HG02840 (cell line): Measurements from ENCODE around the gene HMGCL.

ENCODE experiments used
- ATAC-seq: cut with Tn5 transposase; IDR thresholded peaks from one replicate; pipeline ENCODE4 v1.9.1; 2021; ENCODE audit warnings: mild to moderate bottlenecking, moderate library complexity, moderate number of reproducible peaks; ENCODE audit not compliant: unreplicated experiment, low FRiP score

HMGCL gene

DNA sequence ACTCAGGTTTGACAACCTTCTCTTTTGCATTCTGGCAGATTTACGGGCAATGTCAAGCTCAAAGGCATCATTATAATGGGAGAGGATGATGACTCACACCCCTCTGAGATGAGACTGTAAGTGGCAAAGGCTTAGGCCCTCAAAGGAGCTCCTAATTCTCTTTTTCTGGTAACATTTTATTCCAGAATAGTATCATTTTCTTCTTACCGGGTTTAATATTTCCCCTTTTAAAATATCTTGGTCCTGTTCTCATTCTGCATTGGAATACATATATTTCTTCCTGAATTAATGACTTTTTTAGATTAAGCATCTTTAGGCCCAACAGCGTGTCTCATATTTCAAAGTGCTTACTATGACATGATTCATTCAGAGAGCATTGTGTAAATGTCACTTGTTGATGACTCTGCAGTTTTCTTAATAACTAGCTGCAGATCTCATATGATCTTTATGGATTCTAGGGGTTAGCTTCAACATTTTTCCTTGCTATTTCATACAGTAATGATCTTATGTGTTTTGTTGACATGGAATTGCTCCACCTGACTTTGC lies 45.3 kb downstream of the HMGCL start:
- ATAC-seq: no peak

DNA sequence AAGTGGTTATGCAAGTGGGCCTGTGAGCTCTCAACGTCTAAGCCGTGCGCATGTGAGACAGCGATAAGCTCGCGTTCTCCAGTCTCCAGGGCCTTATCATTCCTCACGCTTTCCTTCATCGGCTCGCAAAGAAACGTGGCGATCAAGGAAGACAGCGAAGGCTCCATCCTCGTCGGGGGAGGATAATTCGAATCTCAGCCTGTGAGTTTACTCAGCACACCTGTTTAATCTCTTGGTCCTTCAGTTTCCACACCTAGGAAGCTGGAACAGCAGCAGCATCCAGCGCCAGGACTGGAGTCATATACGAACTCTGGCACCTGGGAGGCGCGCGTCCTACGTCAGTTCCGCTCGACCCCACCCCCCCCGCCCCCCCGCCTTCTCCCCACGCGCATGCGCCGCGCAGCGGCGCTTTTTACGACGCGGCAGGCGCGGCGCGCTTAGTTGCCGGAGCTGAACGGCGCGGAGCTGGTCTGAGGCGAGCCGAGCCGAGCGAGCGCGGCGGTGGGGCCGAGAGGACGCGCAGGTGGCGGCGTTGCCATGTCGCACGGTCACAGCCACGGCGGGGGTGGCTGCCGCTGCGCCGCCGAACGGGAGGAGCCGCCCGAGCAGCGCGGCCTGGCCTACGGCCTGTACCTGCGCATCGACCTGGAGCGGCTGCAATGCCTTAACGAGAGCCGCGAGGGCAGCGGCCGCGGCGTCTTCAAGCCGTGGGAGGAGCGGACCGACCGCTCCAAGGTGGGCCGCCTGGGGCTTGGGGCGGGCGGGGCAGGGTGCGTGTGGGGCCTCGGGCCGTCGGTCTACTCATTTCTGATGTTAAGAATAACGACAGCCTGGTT lies 47.0 kb downstream of the HMGCL start, which contains the start of gene PITHD1:
TSS of gene PITHD1 (plus strand) at position 440 of the 836 bp plus-strand sequence. CDS start at position 538, 98 bp downstream.
- peak; percentile 65 for ATAC-seq

DNA sequence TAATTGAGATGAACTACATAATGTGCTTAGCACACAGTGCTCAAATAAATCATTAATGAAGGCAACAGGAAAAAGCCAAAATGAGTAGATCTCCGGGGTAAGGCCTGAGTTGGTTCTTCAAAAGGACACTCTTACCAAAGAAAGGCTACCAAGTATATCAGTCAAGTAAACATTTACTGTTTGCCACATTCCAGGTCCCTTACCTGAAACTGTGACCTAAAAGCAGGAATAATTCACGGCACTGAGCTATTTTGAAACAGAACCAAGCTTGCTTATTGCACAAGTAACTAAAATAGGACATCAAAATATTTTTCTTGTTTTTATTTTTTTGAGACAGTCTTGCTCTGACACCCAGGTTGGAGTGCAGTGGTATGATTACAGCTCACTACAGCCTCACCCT lies 49.0 kb downstream of the HMGCL start:
- ATAC-seq: no peak

DNA sequence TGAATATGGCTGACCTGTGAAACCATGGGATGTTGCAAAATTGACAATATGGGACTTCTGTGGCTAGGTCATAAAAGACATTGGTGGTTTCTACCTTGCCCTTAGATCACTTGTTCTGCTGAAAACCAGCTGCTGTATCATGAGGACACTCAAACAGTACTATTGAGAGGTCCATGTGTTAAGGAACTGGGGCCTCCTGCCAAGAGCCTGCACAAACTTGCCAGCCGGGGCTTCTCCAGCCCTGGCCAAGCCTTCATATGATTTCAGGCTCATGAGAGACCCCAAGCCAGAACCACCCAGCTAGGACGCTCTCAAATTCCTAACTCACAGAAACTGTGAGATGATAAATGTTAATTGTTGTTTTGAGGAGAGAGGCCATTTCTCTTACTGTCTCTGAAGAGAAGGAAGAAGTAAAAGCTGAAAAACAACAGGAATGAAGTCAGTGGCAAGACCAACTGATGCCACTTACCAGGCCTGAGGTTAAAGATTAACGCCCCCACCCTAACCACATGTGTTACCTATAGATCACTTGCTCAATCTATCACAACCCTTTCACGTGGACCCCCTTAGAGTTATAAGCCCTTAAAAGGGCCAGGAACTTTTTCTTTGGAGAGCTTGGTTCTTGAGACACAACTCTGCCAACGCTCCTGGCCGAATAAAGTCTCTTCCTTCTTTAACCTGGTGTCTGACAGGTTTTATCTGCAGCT lies 50.9 kb downstream of the HMGCL start:
- no peak for ATAC-seq

DNA sequence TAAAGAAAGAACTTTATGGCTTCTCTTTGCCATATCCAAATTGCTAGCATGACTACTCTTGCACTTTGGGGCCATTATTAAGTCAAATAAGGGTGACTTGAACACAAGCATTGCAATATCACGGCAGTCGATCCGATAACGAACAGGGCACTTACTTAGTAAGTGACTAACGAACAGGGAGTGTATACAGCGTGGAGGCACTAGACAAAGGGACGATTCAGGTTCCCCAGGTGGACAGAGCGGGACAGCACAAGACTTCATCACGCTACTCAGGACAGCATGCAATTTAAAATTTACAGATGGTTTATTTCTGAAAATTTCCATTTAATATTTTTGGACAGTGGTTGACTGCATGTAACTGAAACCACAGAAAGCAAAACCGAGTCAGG lies 52.4 kb downstream of the HMGCL start:
- no peak for ATAC-seq

DNA sequence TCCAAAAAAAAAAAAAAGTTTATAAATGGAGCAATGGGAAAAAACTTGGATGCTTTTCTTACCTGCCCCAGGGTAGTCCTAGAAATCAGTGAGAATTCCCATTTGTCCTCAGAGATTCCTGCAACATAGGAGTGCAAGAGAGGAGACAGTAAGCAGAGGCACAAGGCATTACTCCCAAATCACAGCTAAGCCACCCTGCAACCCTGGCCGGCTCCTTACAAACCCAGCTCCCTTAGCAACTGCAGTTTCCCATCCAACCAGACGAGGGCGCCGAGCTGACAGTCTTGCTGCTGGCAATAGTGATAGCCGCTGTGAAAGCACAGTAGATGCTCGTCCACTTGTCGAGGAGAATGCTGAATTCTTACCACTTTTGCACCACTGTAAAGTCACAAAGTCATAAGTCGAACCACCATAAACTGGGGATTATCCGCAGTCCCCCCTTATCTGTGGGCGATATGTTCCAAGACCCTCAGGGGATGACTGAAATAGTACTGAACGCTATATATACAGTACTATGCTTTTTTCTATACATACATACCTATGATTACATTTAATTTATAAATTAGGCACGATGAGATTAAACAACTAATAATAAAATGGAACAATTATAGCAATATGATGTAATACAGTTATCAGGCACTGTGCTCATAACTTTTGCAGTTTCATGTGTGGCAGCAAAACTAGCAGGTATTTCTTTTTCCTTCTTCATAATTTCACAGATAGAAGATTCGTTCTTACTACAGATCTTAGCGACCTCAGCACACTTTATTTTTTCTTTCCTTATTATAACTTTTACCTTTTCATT lies 53.0 kb downstream of the HMGCL start:
- no peak for ATAC-seq

DNA sequence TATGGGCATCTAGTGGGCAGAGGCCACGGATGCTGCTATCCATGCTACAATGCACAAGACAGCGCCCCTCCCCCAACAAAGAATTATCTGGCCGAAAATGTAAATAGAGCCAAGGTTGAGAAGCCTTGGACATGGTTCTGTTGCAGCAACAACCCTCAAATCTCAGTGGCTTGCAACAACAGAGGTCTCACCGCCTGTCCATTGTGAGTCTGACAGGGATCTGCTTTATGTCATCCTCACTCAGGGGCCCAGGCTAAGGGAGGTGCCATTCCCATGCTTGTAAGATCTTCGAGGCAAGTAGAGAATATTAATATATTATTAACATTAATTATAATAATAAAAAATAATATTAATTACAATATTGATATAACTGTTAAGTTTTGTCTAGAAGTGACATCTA lies 56.5 kb downstream of the HMGCL start:
- no peak for ATAC-seq

DNA sequence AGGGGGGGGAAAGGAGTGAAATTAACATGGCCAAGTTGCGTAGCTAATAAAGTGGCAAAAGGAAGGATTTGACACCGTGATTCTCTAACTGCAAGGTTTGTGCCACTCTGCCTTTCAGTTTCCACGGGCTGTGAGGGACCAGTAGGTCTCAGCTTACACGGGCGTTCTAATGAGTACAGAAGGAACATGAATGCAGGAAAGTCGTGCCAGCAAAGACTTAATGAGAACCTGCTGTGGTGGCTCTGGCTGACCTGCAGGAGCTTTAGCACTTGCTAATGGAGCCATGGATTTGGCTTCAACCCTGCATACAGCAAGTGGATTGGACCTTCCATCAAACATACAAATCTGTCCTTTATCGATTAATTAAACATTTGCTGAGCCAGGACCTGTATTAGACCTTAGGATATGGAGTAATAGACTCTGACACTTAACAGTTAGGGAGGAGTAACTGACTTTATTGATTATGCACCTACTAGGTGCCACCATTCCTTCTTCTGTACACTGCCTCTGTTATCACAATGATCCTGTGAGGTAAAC lies 62.1 kb downstream of the HMGCL start:
- ATAC-seq: no peak

DNA sequence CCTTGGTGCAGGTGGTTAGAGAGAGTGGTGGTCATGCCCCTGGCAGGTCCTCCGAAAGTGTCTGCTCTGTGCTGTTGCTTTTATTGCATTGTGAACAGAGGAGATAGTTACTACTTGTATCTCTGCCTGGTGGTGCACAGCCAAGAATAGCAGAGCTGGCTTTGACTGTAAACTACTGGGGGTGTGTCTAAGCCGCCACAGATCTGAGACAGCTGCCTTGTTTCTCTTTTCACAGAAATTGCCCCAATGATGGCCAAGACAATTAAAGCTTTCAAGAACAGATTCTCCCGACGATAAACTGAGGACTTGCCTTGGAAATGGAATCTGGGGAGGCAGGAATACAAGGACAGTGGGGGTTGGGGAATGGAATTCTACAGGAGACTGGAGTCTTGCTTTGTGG lies 66.0 kb downstream of the HMGCL start:
- no peak for ATAC-seq

DNA sequence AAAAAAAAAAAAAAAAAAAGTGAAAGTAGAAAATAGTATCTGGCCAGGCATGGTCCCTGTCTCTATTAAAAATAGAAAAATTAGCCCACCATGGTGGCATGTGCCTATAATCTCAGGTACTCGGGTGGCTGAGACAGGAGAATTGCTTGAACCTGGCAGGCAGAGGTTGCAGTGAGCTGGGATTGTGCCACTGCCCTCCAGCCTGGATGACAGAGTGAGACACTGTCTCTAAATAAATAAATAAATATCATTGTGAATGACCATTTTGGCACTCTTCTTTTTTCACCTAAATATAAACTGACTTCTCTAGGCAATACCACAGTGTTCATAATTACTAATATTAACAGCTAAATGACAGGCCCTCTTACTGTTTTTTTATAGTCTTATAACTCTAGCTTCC lies 67.4 kb downstream of the HMGCL start:
- ATAC-seq: no peak

DNA sequence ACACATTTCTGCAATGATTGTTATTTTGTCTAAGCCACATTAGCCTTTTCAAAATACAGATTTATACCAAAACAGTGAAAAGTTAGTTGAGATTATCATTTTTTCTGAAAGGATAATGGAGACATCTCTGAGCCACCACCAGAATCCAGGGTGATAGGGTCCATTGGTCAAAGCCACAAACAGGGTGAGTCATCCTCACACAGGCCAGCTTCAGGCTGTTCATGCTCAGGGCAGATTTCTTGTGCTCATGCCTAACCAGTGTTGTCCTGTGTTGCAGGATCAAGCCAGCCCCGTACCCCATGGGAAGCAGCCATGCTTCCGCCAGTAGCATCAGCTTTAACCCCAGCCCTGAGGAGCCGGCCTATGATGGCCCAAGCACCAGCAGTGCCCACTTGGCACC lies 68.6 kb downstream of the HMGCL start:
- ATAC-seq: no peak

DNA sequence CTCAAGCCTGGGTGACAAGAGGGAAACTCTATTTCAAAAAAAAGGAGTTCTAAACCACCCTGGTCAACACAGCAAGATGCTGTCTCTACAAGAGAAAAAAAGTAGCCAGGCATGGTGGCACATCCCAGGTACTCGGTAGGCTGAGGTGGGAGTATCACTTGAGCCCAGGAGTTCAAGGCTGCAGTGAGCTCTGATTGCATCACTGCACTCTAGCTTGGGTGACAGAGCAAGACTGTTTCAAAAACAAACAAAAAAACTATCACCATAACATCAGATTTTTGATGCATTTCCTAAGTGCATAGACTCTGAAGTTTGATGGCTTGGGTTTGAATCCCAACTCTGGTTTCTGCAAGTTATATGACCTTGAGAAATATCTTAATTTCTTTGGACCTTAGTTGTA lies 72.3 kb downstream of the HMGCL start:
- ATAC-seq: no peak
